Panc1 (cell line): ENCODE data around the gene LGALSL. TPM values are rescaled to one million over a fixed set of nuclear protein-coding genes. Genes with fewer than 3 reads are reported as not detected.

Experiments
- ATAC-seq: fragments of 200-7000 bp; cut with Tn5 transposase; 2 replicates; pipeline ENCODE4 v1.9.1; 2020; ENCODE audit warnings: mild to moderate bottlenecking, moderate library complexity
- BruUV-seq: library from RNA; stranded (reverse); fragments of 400-500 nt; replicated peaks from 2 replicates; lab custom pipeline; 2021; lab: Mats Ljungman, UMichigan
- CTCF ChIA-PET: fragments of 300-600 bp; sonication (Branson Sonifier 250); formaldehyde crosslinking; loops from one replicate; lab custom pipeline; 2022; ENCODE audit warnings: antibody characterized with exemption; lab: Charles Lee
- POLR2A ChIA-PET: fragments of 300-600 bp; sonication (Branson Sonifier 250); formaldehyde crosslinking; loops from one replicate; lab custom pipeline; 2022; ENCODE audit warnings: antibody characterized with exemption; lab: Charles Lee
- DNase-seq: peaks from one replicate; pipeline ENCODE4 v3.0.0-alpha.2; 2010; ENCODE audit warnings: low read depth, low spot score
- H3K27ac ChIP-seq: 2 replicates; pipeline ENCODE4 v1.5.1; 2011; ENCODE audit warnings: mild to moderate bottlenecking, low read length, inconsistent platforms
- H3K27me3 ChIP-seq: fragments of 200-500 bp; sonication (Bioruptor generic); 2 replicates; pipeline ENCODE4 v1.6.0; 2014; ENCODE audit warnings: low read length, inconsistent platforms; ENCODE audit not compliant: control insufficient read depth, insufficient read depth
- H3K36me3 ChIP-seq: fragments of 200-500 bp; sonication (Bioruptor generic); 2 replicates; pipeline ENCODE4 v1.5.1; 2014; ENCODE audit warnings: inconsistent platforms, mild to moderate bottlenecking, low read length, moderate library complexity; ENCODE audit not compliant: control insufficient read depth, insufficient read depth
- H3K4me1 ChIP-seq: 2 replicates; pipeline ENCODE4 v1.5.1; 2011; ENCODE audit warnings: inconsistent platforms, mild to moderate bottlenecking, low read length, moderate library complexity; ENCODE audit not compliant: control insufficient read depth, insufficient read depth
- H3K4me3 ChIP-seq, 2 experiments: 2 replicates each; pipeline ENCODE4 v1.5.1; 2011 to 2012; ENCODE audit warnings: low read depth in 2 of 2, low read length in 2 of 2, mild to moderate bottlenecking in 2 of 2, inconsistent platforms in 1 of 2, moderate library complexity in 1 of 2
- H3K9me3 ChIP-seq: fragments of 200-500 bp; sonication (Bioruptor generic); 2 replicates; pipeline ENCODE4 v1.5.1; 2014; ENCODE audit warnings: low read depth, mild to moderate bottlenecking, inconsistent platforms, low read length, moderate library complexity; ENCODE audit not compliant: control insufficient read depth, insufficient read depth
- CTCF ChIP-seq: fragments of 450-650 bp; IDR thresholded peaks from 2 replicates; pipeline ENCODE4 v1.5.1; 2017; ENCODE audit warnings: mild to moderate bottlenecking
- POLR2AphosphoS5 ChIP-seq: IDR thresholded peaks from 2 replicates; pipeline ENCODE4 v1.6.1; 2012; ENCODE audit warnings: mild to moderate bottlenecking, low read depth, low read length, moderate library complexity
- SIN3A ChIP-seq: IDR thresholded peaks from 2 replicates; pipeline ENCODE4 v1.6.1; 2012; ENCODE audit warnings: low read depth, mild to moderate bottlenecking, low read length, moderate library complexity, borderline replicate concordance; ENCODE audit not compliant: insufficient read depth
- TCF7L2 ChIP-seq: IDR thresholded peaks from 2 replicates; pipeline ENCODE4 v1.6.1; 2011; ENCODE audit warnings: mild to moderate bottlenecking, low read depth, low read length, inconsistent platforms
- in situ Hi-C: cut with HindIII; loops from 2 replicates; pipeline ENCODE4 v1.10.0; 2016; ENCODE audit warnings: low sequenced_read_pairs, low pct_unique_long_range_greater_than_20kb
- intact Hi-C: fragments of 100-400 bp; cut with micrococcal nuclease; formaldehyde crosslinking; loops from one replicate; pipeline ENCODE4 v1.10.0; 2022; ENCODE audit not compliant: unreplicated experiment
- total RNA-seq: library from RNA; stranded (reverse); gene quantifications from one replicate; pipeline ENCODE4 v1.2.1, GENCODE V29; 2021; ENCODE audit not compliant: unreplicated experiment
- TF ChIP-seq, protein P1 (sequence below), 2 experiments: IDR thresholded peaks; 2 replicates each; pipeline ENCODE4 v1.6.1; 2011 to 2012; ENCODE audit warnings: low read depth in 2 of 2, control low read depth in 1 of 2, low read length in 1 of 2, mild to moderate bottlenecking in 1 of 2, moderate library complexity in 1 of 2; ENCODE audit not compliant: insufficient read depth in 1 of 2

LGALSL gene
- total RNA-seq, 1 experiment from 2014 or later, result 5.3 TPM

- DNase-seq (no peak), ATAC-seq (no peak)
- no peak overlapping the region for H3K4me3 ChIP-seq
- no peak overlapping the region for H3K27ac ChIP-seq
- TF ChIP-seq CTCF, result no peak
- TF ChIP-seq, protein P1, sequence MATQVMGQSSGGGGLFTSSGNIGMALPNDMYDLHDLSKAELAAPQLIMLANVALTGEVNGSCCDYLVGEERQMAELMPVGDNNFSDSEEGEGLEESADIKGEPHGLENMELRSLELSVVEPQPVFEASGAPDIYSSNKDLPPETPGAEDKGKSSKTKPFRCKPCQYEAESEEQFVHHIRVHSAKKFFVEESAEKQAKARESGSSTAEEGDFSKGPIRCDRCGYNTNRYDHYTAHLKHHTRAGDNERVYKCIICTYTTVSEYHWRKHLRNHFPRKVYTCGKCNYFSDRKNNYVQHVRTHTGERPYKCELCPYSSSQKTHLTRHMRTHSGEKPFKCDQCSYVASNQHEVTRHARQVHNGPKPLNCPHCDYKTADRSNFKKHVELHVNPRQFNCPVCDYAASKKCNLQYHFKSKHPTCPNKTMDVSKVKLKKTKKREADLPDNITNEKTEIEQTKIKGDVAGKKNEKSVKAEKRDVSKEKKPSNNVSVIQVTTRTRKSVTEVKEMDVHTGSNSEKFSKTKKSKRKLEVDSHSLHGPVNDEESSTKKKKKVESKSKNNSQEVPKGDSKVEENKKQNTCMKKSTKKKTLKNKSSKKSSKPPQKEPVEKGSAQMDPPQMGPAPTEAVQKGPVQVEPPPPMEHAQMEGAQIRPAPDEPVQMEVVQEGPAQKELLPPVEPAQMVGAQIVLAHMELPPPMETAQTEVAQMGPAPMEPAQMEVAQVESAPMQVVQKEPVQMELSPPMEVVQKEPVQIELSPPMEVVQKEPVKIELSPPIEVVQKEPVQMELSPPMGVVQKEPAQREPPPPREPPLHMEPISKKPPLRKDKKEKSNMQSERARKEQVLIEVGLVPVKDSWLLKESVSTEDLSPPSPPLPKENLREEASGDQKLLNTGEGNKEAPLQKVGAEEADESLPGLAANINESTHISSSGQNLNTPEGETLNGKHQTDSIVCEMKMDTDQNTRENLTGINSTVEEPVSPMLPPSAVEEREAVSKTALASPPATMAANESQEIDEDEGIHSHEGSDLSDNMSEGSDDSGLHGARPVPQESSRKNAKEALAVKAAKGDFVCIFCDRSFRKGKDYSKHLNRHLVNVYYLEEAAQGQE (IDR thresholded peaks at IDR 0.05; ENCODE audit: insufficient read depth in 1 of 2, low read depth in 2 of 2, low read length in 1 of 2), result no peak
- in situ Hi-C loops (no loop called here), intact Hi-C loops (no loop called here)
- no peaks in the 10 kb centered on the region for H3K27me3 ChIP-seq
- peaks cover 2% of the 10 kb centered on the region; the same call in 1 of the 2 replicates for H3K36me3 ChIP-seq
- no peaks in the 10 kb centered on the region for H3K4me1 ChIP-seq
- ChIA-PET POLR2A (no interaction called here), CTCF (no interaction called here)
- H3K9me3 ChIP-seq, result no peaks in the 10 kb centered on the region
- no TSS peak for BruUV-seq
These were observed 6.4 kb downstream of the LGALSL start for GRCh38 chr2:64460330-64460729.

- Histone ChIP-seq H3K4me1 (no peaks in the 10 kb centered on the region), H3K9me3 (no peaks in the 10 kb centered on the region), H3K36me3 (peaks cover 2% of the 10 kb centered on the region; the same call in 1 of the 2 replicates), H3K27ac (no peak overlapping the region), H3K4me3 (no peak overlapping the region), H3K27me3 (no peaks in the 10 kb centered on the region)
- CTCF ChIA-PET, result no interaction called here
- no peak for TF ChIP-seq TCF7L2
- TF ChIP-seq SIN3A, result no peak
- no peak for TF ChIP-seq CTCF
- TF ChIP-seq, protein P1 (IDR thresholded peaks at IDR 0.05; ENCODE audit: insufficient read depth in 1 of 2, low read depth in 2 of 2, low read length in 1 of 2), result no peak
- no peak for TF ChIP-seq POLR2AphosphoS5
- DNase-seq (no peak), ATAC-seq (no peak)
- POLR2A ChIA-PET, result no interaction called here
- intact Hi-C loops (no loop called here), in situ Hi-C loops (no loop called here)
- BruUV-seq, result no TSS peak
These were observed 7.5 kb downstream of the LGALSL start for GRCh38 chr2:64461271-64462058.
